ENCODE data around the gene UXS1.
"Not testable (repeated sequence)": the region's sequence is repeated elsewhere in the genome, so short reads cannot be mapped to it uniquely, and the experiment has no call there.

Gene UXS1

DNA sequence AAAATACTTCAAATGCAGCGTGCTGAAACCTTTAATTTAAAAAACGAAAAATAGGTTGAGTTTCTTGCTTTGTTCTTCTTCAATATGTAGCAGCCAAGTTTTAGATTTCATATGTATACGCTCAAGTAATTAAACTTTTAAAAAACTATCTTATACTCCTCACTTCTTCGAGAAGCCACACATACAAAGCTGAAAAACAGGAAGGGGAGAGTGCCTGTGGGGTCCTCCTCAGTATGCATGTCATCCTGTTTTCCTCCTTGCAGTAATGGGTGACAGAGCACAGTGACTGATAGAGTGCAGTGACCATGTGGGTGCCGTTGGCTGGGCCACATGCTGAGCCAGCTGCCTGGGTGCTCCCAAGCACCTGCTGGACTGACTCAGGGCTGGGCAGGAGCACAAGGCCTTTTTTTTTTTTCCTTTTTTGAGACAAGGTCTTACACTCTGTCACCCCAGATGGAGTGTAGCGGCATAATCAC lies 33.3 kb downstream of the UXS1 start:
- no peak for DNase-seq (ENCODE audit: low spot score)

DNA sequence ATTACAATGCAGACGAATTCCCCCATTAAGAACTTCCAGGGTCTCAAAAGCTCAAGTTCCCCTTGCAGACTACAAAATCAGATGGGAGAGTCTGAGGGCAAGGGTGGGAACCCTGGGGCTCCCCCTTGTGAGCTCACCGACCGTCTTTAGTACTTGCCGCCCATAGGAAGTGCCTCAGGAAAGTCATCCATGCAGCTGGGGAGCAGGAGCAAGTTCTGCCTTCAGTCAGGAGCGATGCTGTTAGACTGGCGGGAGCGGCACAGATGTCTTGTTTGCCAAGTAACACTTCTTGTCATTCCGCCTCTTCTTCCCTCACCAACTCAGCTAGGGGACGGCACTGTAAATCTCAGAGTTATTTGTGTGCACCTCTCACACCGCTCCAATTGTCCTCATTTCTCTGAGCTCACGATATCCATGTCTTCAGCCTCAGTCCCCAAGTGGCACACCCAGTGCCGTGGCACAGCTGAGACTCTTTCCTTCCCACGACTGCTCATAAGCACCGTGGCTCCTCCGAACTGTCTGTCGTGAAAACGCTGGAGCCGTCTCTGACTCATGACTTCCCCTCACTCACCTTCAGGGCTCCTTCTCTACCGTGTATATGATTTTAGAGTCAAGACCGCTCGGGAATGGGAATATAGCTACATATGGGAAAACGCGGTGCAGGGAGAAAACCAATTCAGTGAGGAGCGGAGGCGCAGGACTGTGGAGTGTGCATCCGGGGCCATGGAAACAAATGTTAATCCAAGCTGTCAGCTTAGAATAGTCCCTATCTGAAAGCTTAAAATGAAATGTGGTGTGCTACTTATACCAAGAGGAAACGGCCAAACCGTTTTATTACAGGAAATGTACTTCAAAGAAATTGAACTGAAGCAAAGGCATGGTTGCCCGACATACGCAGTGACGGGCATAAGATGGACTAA lies 34.0 kb downstream of the UXS1 start:
- DNase-seq (ENCODE audit: low spot score) = no peak

DNA sequence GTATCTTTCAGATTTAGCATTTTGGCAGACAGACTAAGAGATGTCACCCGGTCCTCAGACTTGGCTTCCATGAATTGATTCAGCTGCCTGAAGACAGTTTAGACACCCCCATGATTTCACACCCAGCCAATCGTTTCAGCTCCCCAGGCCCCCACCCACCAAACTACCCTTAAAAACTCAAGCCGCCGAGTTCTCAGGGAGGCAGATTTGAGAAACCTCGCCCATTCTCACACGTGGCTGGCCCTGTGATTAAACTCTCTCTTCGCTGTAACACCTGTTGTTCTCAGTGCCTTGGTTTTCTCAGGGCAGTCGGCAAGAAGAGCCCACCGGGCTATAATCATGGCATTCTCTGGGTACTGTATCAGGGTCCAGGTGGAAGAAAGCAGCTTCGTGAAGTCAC lies 35.2 kb downstream of the UXS1 start:
- no peak for DNase-seq (ENCODE audit: low spot score)

- no peak for DNase-seq (ENCODE audit: low spot score)
Observed at GRCh38 chr2:106158131-106158530, 36.0 kb downstream of the UXS1 start.

DNA sequence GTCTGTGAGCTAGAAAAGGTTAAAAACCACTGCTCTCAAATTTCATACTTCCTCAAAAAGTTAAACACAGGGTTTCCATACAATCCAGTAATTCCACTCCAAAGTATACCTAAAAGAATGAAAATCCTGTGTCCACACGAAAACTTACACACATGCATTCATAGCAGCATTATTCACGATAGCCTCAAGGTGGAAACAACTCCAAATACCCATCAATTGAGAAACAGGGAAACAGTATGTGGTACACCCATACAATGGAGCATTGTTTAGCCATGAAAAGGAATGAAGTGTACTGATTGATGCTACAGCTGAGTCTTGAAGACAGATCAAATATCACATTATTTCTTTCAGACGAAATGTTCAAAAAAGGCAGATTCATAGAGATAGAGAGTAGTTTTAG lies 36.7 kb downstream of the UXS1 start:
- DNase-seq (ENCODE audit: low spot score) = no peak

GRCh38 chr2:106156305-106157296 lies 37.5 kb downstream of the UXS1 start:
- no peak for DNase-seq (ENCODE audit: low spot score)

GRCh38 chr2:106153781-106154180 lies 40.3 kb downstream of the UXS1 start:
- no peak for DNase-seq (ENCODE audit: low spot score)

DNA sequence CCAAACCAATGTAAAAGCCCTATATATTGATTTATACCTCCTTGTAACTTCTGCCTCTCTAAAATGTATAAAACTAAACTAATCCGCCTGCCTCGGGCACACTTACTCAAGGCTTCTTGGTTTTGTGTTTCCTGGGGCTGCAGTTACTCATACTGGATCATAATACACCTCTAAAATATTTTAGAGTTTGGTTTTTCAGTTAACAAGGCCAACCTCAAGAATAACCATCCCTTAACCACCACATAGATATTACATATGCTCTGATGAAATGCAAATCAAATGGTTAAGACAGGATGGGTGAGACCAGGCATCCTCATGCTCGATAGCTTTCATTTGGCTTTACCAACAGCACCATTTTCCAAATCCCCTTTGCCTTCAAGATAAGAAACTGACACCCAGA lies 46.4 kb downstream of the UXS1 start:
- no peak for DNase-seq (ENCODE audit: low spot score)

DNA sequence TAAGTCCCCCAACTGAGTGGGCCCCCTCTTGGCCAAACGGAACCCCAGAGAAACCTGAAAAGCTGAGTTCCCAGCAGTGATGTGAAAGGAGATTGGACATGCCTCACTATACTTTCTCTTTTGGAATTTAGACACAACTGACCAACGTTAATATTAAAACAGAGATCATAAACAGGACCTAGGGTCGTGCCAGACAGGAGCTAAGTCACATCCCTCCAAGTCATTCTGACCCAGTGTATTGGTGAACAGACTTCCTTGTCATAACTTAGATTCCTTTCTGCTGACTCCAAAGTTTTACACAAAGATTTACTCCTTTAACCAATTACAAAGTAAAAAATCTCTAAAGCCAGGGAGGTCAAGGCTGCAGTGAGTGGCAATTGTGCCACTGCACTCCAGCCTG lies 46.9 kb downstream of the UXS1 start:
- peak; percentile 63 for DNase-seq (ENCODE audit: low spot score)

DNA sequence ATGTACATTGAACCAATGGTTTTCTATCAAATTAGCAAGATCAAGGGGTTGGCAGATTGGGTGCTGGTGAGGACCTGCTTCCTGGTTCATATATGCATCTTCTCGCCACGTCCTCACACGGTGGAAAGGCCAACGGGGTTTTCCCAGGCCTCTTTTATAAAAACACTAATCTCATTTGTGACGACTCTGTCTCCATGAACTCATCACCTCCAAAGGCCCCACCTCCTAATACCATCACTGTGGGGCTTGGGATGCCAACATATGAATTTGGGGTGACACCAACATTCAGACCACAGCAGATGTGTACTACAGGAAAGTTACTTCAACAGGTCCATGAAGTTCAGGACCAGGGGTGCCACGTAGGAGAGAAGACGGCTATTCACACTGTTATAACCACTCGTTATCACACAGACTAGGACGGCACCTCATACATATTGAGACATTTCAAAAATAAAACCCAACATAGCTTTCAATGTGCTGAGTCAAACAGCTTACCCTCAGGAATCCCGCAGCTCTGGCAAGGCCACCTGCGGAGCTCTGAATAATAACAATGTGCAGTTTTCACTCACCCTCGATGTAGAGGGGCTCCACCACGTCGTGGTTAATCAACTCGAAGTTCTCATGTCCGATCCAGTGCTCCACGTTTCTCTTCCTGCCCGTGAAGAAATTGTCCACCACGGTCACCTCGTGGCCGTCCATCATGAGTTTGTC lies 49.3 kb downstream of the UXS1 start:
- DNase-seq (ENCODE audit: low spot score) = no peak

GRCh38 chr2:106143495-106144215 lies 50.4 kb downstream of the UXS1 start:
- DNase-seq (ENCODE audit: low spot score) = no peak

DNA sequence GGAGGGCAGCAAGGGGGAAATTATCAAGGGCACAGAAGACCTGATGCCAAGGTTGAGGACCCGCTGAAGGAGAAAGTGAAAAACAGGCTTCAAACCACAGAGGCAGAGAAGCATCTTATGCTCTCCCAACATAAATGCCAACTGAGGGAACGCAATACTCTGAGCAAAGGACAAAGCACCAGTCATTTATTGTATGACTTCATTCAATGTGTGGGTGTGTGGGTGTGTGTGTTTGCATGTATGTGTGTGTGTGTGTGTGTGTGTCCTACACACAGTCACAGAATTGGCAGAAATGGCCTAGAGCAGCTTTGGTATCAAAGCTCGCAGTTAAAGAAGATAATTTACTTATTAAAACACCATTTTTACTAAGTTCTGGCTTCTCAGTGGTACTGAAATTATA lies 51.4 kb downstream of the UXS1 start:
- DNase-seq (ENCODE audit: low spot score) = no peak

GRCh38 chr2:106140913-106141312 lies 53.2 kb downstream of the UXS1 start:
- no peak for DNase-seq (ENCODE audit: low spot score)

- no peak for DNase-seq (ENCODE audit: low spot score)
Observed at GRCh38 chr2:106140113-106140512, 54.0 kb downstream of the UXS1 start.

DNA sequence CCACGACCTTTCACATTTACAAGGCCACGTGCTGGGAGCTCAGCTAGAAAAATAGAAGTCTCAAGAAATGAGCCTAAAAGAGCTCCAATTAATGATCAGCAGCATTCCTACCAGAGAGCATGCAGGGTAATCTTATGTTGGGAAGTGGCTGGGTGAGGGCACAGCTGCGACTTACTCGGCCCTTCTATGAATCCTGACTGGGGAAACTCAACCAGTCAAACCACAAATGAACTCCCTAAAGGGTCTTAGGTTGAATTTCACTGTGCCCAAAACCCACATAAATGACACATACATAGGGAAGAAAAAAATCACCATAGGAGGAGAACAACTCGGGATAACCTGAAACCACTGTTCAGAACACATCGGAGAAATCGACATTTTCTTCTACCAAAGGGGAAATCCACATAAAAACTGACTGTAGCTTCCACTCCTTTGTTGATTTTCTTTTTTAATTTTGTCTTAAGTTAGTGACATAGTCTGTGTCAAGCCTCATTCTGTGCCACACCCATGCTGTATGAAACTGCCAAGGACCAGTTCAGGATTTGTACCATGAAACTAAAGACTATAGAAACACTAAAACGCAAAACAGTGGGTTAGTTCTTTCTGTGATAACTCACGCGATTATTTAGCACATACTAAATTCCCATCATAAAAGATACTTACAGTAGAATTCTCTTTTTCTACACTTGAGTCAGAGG lies 54.7 kb downstream of the UXS1 start:
- no peak for DNase-seq (ENCODE audit: low spot score)

- no peak for DNase-seq (ENCODE audit: low spot score)
Observed at GRCh38 chr2:106138543-106139237, 55.4 kb downstream of the UXS1 start.

DNA sequence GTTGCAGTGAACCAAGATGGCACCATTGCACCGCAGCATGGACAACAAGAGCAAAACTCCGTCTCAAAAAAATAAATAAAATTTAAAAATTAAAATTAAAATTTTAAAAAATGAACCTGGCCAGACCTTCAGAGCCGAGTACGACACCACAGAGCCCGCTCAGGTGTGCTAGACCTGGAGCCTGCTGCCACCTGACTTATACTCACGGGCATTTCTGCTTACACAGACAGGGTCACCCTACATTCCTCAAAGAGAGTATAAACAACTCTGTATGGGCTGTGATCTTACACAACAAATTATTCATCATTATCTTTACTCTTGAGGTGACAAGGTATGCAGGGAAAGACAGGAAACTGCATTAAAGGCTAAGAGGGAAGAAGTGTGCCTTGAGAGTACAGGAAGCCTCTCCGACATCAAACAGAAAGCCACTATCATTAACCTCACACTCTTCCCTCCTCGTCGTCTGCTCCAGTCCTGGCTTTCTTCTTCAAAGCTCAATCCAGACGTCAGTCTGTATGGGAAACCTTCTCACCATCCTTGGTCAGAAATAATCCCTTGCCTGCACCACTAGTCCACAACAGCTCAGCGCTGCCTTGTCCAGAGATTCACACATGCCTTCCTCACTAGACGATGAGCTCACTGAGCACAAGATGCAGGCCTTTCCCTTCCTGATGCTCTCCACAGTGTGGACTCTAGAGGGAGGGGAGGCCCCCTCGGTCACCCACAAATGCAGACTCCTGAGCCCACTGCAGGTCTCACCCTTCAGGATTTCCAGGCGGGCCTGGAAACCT lies 56.2 kb downstream of the UXS1 start:
- DNase-seq (ENCODE audit: low spot score) = peak; percentile 24

DNA sequence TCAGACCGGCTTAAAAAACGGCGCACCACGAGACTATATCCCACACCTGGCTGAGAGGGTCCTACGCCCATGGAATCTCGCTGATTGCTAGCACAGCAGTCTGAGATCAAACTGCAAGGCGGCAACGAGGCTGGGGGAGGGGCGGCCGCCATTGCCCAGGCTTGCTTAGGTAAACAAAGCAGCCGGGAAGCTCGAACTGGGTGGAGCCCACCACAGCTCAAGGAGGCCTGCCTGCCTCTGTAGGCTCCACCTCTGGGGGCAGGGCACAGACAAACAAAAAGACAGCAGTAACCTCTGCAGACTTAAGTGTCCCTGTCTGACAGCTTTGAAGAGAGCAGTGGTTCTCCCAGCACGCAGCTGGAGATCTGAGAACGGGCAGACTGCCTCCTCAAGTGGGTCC lies 62.9 kb downstream of the UXS1 start:
- not testable (repeated sequence) for DNase-seq (ENCODE audit: low spot score)

Data from hepatic stellate cell (primary cell).